ENCODE data around the gene CES2.
"Not testable (repeated sequence)": the region's sequence is repeated elsewhere in the genome, so short reads cannot be mapped to it uniquely, and the experiment has no call there.

CES2 gene

DNA sequence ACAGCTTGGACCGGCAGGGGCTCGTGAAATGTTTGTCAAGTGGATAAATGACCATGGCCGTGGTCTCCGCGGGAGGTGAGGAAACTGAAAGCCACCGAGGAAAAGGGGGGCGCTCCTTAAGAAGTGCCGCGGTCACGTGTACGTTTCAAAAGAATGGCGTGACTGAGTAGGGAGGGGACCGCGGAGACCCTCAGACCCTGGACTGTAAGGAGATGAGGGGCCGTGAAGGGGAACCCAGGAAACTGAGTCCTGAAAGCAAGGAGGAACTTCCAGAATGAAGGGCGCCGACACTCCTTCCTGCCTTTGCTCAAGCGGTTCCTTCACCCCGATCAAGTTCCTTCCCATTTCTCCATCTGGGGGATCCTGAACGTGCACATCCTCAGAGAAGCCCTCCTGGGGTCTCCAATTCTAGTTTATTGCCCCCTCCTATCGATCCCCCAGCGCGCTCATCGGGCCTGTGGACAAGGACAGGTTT lies 440 bp upstream of the CES2 start:
- not testable (repeated sequence) for DNase-seq (ENCODE audit: low read depth in 2 of 2)

GRCh38 chr16:66936462-66936861 lies 1.1 kb downstream of the CES2 start:
- DNase-seq (ENCODE audit: low read depth in 2 of 2) = no peak

- DNase-seq (ENCODE audit: low read depth in 2 of 2) = no peak
These were observed 1.7 kb downstream of the CES2 start for GRCh38 chr16:66936889-66937554.

DNA sequence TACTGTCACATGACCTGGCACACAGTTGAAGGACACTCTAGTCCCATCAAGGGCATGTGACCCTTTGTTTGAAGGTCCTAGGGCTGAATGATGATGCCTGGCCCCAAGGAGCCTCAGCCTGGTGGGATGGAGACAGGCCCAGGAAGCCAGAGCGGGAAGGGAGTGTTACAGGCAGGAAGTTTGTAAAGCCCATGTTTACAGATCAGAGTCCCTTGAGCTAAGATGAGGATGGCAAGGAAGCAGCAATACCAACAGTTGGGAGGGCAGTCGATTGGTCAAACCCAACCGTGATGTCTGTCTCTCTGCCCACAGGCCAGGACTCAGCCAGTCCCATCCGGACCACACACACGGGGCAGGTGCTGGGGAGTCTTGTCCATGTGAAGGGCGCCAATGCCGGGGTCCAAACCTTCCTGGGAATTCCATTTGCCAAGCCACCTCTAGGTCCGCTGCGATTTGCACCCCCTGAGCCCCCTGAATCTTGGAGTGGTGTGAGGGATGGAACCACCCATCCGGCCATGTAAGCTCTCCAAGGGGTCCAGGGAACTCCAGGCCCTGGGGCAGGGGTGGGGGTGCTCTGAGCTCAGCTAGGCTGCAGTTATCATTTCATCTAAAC lies 2.5 kb downstream of the CES2 start:
- DNase-seq (ENCODE audit: low read depth in 2 of 2) = no peak

- no peak for DNase-seq (ENCODE audit: low read depth in 2 of 2)
These were observed 4.0 kb downstream of the CES2 start for GRCh38 chr16:66939366-66939765.

GRCh38 chr16:66940236-66940635 lies 4.9 kb downstream of the CES2 start:
- no peak for DNase-seq (ENCODE audit: low read depth in 2 of 2)

DNA sequence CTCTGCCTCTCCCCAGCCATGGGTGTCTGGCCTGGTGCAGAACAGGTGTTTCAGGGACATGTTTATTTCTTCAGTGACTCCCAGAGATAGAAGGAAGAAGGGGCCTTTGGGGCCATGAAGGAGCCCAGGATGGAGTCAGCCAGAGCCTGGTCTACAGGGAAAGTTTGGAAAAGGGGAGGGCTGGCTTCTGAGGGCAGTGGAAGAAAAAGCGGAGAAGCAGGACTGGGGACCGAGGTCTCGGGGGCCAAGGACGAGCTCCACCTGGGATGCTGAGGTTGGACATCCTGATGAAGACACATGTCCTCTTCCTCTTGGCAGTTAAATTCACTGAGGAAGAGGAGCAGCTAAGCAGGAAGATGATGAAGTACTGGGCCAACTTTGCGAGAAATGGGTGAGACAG lies 7.7 kb downstream of the CES2 start:
- no peak for DNase-seq (ENCODE audit: low read depth in 2 of 2)

- DNase-seq (ENCODE audit: low read depth in 2 of 2) = no peak
These were observed 8.2 kb downstream of the CES2 start for GRCh38 chr16:66943426-66944053.

DNA sequence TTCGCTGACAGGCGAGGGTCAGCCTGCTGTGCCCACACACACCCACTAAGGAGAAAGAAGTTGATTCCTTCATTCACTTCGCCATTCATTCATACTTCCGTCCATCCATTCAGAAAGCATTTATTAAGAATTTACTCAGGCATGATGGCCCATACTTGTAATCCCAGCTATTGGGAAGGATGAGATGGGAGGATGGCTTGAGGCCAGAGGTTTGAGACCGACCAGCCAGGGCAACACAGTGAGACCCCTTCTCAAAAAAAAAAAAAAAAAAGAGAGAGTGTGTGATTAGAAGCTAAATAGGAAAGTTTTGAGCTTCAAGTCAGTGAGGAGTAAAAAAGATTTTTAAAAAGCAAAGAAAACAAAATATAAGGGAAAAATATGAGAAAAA lies 8.7 kb downstream of the CES2 start:
- no peak for DNase-seq (ENCODE audit: low read depth in 2 of 2)

DNA sequence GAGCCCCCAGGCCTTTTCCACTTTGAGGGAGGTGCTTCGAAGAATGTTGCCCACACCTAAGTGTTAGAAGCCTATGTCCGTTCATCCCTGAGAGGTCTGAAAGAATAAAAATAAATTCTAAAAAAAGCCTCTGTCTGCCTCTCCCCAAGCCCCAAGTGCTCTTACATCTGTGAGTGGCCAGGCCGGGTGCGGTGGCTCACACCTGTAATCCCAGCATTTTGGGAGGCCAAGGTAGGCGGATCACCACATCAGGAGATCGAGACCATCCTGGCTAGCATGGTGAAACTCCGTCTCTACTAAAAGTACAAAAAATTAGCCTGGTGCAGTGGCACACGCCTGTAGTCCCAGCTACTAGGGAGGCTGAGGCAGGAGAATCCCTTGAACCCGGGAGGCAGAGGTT lies 9.7 kb downstream of the CES2 start:
- not testable (repeated sequence) for DNase-seq (ENCODE audit: low read depth in 2 of 2)

GRCh38 chr16:66945939-66946338 lies 10.6 kb downstream of the CES2 start:
- no peak for DNase-seq (ENCODE audit: low read depth in 2 of 2)

DNA sequence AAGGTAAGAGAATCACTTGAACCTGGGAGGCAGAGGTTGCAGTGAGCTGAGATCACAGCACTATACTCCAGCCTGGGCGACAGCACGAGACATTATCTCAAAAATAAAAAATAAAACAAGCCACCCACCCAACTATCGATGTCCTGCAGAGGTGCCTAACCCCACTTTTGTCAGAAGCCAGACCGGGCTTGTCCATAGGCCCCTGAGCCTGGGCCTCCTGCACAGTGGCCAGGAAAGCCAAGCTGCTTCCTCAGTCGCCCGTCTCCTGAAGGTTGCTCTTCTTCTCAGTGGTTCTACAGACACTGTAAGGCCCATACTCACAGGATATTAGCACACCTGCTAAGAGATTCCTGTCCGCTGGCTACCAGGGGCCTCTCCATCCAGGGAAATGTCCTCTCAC lies 11.2 kb downstream of the CES2 start:
- DNase-seq (ENCODE audit: low read depth in 2 of 2) = no peak

DNA sequence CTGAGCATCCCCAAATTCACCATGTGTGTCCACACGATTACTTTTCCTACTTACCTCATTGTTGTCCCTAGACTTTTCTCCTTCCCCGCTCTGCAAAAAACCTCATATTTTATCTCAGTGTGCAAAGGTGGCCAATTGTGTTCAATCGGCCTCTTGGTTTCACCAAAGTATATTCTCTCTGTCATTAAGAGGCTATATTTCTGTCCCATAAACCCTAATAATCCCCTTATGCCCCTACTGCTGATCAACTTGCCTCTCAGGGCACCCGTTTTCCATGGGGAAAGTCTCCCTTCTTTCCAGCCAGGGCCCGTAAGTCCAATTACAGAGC lies 11.6 kb downstream of the CES2 start:
- no peak for DNase-seq (ENCODE audit: low read depth in 2 of 2)

GRCh38 chr16:66947302-66948065 lies 12.2 kb downstream of the CES2 start:
- peak; percentile 63 to 78 for DNase-seq (ENCODE audit: low read depth in 2 of 2)

- no peak for DNase-seq (ENCODE audit: low read depth in 2 of 2)
These were observed 13.0 kb downstream of the CES2 start for GRCh38 chr16:66948134-66948836.

- no peak for DNase-seq (ENCODE audit: low read depth in 2 of 2)
These were observed 13.5 kb downstream of the CES2 start for GRCh38 chr16:66948837-66949225.

- no peak for DNase-seq (ENCODE audit: low read depth in 2 of 2)
These were observed 14.2 kb downstream of the CES2 start for GRCh38 chr16:66949472-66949871.

DNA sequence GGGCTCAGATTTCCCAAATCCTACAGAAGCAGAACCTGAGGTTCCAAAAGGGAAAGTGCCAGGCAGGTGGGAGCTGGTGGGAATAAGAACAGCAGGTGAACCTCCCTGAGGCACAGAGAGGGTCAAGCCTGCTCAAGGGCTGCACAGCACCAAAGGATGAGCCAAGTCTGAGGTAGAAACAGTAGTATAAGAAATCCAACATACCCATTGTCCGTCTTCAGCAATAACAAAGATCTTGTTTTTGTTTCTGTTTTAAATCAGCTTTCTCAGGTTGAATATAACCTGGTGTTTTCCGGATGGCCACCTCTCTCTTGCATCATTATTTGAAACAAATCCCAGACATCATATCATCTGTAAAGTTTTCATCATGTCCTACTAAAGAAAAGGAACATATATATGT lies 15.1 kb downstream of the CES2 start:
- DNase-seq (ENCODE audit: low read depth in 2 of 2) = no peak

- DNase-seq (ENCODE audit: low read depth in 2 of 2) = no peak
These were observed 15.9 kb downstream of the CES2 start for GRCh38 chr16:66950971-66951790.

DNA sequence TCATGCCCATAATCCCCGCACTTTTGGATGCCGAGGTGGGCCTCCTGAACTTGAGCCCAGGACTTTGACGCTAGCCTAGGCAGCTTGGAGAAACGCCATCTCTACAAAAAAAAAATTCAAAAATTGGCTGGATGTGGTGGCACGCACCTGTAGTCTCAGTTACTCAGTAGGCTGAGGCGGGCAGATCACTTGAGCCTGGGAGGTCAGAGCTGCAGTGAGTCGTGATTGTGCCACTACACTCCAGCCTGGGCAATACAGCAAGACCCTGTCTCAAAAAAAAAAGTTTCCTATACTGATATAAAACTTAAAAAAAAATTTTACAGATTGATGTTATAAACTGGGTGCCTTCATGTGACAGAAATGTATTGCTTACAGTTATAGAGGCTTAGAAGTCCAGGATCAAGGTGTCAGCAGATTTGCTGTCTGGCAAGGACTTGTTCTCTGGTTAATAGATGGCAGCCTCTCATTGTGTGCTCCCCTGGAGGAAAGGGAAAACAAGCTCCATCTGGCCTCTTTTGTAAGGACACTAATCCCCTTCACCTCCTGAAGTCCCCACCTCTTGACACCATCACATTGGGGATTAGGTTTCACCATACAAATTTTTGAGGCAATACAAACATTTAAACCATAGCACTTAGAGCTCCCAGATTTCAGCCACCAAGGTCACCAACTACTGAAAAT lies 17.3 kb downstream of the CES2 start:
- no peak for DNase-seq (ENCODE audit: low read depth in 2 of 2)
